Stomach (tissue), 4 donors: ENCODE data around the gene TPX2.

Experiments
- EP300 ChIP-seq: sonication (generic); formaldehyde crosslinking; IDR thresholded peaks from one replicate; pipeline ENCODE4 v1.6.1; 2017; ENCODE audit warnings: antibody characterized with exemption
- POLR2AphosphoS5 ChIP-seq, 3 donors: sonication (generic); formaldehyde crosslinking; IDR thresholded peaks; one replicate each; pipeline ENCODE4 v1.6.1; 2016; ENCODE audit warnings: antibody characterized with exemption in 3 of 3
- TF ChIP-seq, protein P1 (sequence below), 7 experiments: fragments of 450-650 bp in 4 of 7; fragments of 200-600 bp in 3 of 7; sonication (generic) in 3 of 7; IDR thresholded peaks; one replicate each; pipeline ENCODE4 v1.5.1; 2016 to 2019; ENCODE audit warnings: antibody characterized with exemption in 7 of 7, control low read depth in 2 of 7, mild to moderate bottlenecking in 1 of 7

DNA sequence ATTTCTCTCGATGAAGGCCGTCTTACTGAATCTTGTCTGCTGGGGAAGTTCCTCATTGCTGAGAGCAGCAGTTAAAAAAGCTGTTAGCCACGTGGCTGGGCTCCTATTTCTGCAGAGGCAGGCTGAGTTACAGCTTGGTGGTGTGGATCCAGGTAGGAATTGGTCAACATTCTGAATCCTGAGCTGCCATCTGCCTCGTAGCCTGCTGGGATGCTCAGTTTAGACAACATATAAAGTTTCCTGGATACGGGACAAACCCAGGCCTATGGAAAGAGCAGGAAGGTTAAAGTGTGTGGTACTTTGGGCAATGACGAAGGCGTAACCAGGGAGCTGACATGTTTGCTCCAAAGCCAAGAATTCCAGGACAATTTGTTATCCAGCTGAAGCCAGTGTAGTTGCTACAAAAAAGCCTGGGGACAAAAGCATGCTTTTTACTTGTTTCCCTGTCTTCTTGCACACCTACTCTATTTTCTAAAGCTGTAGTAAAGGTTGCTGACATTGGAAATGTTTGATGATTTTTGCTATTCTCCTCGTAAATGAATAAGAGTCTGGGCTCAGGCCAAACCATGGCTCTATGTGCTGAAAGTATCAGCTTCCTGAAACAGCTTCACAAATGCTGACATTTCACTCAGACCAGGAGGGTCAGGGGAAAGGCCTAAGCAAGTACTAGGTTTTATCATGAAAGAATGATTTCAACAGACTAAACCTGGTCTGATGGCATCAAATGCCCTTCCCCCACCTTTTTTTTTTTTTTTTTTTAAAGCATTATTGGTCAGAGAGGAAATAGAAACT is 67.7 kb downstream of the TPX2 start:
- TF ChIP-seq EP300 (no peak), POLR2AphosphoS5 (IDR thresholded peaks at IDR 0.05) (no peak)
- TF ChIP-seq, protein P1, sequence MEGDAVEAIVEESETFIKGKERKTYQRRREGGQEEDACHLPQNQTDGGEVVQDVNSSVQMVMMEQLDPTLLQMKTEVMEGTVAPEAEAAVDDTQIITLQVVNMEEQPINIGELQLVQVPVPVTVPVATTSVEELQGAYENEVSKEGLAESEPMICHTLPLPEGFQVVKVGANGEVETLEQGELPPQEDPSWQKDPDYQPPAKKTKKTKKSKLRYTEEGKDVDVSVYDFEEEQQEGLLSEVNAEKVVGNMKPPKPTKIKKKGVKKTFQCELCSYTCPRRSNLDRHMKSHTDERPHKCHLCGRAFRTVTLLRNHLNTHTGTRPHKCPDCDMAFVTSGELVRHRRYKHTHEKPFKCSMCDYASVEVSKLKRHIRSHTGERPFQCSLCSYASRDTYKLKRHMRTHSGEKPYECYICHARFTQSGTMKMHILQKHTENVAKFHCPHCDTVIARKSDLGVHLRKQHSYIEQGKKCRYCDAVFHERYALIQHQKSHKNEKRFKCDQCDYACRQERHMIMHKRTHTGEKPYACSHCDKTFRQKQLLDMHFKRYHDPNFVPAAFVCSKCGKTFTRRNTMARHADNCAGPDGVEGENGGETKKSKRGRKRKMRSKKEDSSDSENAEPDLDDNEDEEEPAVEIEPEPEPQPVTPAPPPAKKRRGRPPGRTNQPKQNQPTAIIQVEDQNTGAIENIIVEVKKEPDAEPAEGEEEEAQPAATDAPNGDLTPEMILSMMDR (IDR thresholded peaks at IDR 0.05) = no peak
